ENCODE data around the gene LRRC56. TPM values are rescaled to one million over a fixed set of nuclear protein-coding genes. Genes with fewer than 3 reads are reported as not detected.

The LRRC56 gene
- total and polyA plus RNA-seq, 9 of the 15 experiments (the other 6 are each of a cell fraction or from before 2014, with no cell fraction given) = 0.03 to 4.5 (median 1.0) TPM; not detected in 1

DNA sequence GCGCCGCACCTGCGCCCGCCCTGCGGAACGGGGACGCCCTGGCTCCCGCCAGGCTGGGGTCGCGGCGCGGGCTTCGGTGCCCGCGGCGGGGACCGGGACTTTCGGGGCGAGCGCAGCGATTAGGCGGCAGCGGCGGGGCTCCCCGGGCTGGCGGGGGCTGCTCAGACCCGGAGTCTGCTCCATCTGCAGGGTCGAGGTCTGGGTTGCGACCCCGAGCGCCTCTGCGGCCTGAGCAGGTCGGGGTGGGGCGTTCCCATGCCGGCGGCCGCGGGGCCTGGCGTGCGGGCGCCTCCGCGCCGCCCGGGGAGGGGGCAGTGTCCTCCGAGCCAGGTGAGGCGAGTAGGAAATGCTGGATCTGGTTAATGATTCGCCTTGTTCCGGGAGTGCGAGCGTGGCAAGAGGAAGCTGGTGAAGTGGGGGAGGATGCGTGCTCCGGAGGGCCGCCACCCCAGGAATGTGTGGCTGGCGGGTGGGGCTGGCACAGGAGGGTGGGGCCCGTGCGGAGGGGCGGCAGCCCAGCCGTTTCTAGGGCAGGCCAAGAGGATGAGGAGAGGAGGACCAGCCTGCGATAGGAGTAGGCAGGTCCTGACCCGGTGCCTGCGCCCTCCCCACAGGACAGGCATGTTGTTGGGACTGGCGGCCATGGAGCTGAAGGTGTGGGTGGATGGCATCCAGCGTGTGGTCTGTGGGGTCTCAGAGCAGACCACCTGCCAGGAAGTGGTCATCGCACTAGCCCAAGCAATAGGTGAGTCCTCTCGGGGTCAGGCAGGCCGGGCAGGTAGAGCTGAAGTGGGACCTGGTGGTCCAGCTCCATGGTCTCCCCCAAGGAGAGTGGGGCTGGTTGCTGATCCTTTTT lies 24.0 kb downstream of the LRRC56 start:
- Histone ChIP-seq H3K36me3 (ENCODE audit: control insufficient read depth, insufficient read depth, low read length) (peaks cover 26% of the 10 kb centered on the region; the same call in 2 of the 3 replicates), H3K4me1 (replicated peaks in 1 of 2; ENCODE audit: control insufficient read depth in 2 of 2, insufficient read depth in 2 of 2, low read length in 2 of 2) (peaks cover 22 to 84% of the 10 kb centered on the region in 2 experiments), H3K9me1 (ENCODE audit: control insufficient read depth, insufficient read depth, low read length) (peaks cover 2% of the 10 kb centered on the region), H3K9ac (ENCODE audit: insufficient read depth in 1 of 2, low read depth in 2 of 2, low read length in 2 of 2) (peak overlapping the region; percentile 56 to 93), H3K4me2 (ENCODE audit: insufficient read depth, low read length) (peak overlapping the region; percentile 77), H3K79me2 (ENCODE audit: control insufficient read depth, insufficient read depth, low read length) (peaks cover 28% of the 10 kb centered on the region), H4K20me1 (replicated peaks; ENCODE audit: control insufficient read depth, insufficient read depth, low read length) (0 out of 2 replicates have a peak, but pooled peaks cover 5% of the 10 kb centered on the region), H3K9me3 (replicated peaks; ENCODE audit: control insufficient read depth, insufficient read depth, low read depth, low read length) (no peaks in the 10 kb centered on the region), H3K27ac (ENCODE audit: extremely low read depth, low read depth, low read length) (peak overlapping the region; percentile 61; the same call in 2 of the 3 replicates), H2AFZ (ENCODE audit: low read depth, low read length) (peak overlapping the region; percentile 81; the same call in 1 of the 2 replicates), H3K27me3 (ENCODE audit: control insufficient read depth in 2 of 2, insufficient read depth in 2 of 2, low read length in 2 of 2) (no peaks in the 10 kb centered on the region), H3K4me3 (peak overlapping the region; percentile 95)
- in situ Hi-C loops (cut with MboI) (no loop called here), intact Hi-C loops (cut with micrococcal nuclease) (loop anchor here (10.0 kb wide), 1 partner anchor 233 kb away; the partner anchor contains the start of genes CEND1 and SLC25A22)
- peak in 3 of 4 experiments; percentile 37 to 51 (median 47) for DNase-seq (ENCODE audit: extremely low read depth in 1 of 4, low spot score in 3 of 4)
- ChIA-PET POLR2A (interaction anchor here (0.6 kb wide), 1 partner anchor 88 kb away, joined by 3 read pairs; no protein-coding TSS in a partner anchor), CTCF (ENCODE audit: low intra/inter-chr PET ratio) (no interaction called here)
- 10% methylated on average over 35 of the region's 67 CpGs for WGBS (ENCODE audit: insufficient coverage, low coverage, missing lambda C conversion rate)
- ATAC-seq = peak; percentile 17
- no peak for FAIRE-seq
- BruUV-seq (replicated peaks) = no TSS peak
- TF ChIP-seq ZBTB7A (IDR thresholded peaks at IDR 0.05; ENCODE audit: borderline replicate concordance, control insufficient read depth, low read depth, low read length) (peak; percentile 66; the same call in 1 of the 2 replicates), ZNF311 (CRISPR knock-in tag; IDR thresholded peaks at IDR 0.05) (no peak), ETS2 (tag; IDR thresholded peaks at IDR 0.05; ENCODE audit: borderline replicate concordance, poor library complexity, severe bottlenecking) (no peak), CHD1 (IDR thresholded peaks at IDR 0.05; ENCODE audit: low read length) (peak; percentile 34), KAT2B (IDR thresholded peaks at IDR 0.05; ENCODE audit: low read depth, low read length) (no peak), GABPA (tag; conservative IDR thresholded peaks at IDR 0.05; ENCODE audit: low read depth) (no peak), XRCC5 (IDR thresholded peaks at IDR 0.05; ENCODE audit: low read depth, low read length) (no peak), ARID2 (IDR thresholded peaks at IDR 0.05) (no peak)
- TF ChIP-seq, protein P1, sequence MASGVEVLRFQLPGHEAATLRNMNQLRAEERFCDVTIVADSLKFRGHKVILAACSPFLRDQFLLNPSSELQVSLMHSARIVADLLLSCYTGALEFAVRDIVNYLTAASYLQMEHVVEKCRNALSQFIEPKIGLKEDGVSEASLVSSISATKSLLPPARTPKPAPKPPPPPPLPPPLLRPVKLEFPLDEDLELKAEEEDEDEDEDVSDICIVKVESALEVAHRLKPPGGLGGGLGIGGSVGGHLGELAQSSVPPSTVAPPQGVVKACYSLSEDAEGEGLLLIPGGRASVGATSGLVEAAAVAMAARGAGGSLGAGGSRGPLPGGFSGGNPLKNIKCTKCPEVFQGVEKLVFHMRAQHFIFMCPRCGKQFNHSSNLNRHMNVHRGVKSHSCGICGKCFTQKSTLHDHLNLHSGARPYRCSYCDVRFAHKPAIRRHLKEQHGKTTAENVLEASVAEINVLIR (CRISPR knock-in tag; IDR thresholded peaks at IDR 0.05) = no peak
- TF ChIP-seq, protein P2, sequence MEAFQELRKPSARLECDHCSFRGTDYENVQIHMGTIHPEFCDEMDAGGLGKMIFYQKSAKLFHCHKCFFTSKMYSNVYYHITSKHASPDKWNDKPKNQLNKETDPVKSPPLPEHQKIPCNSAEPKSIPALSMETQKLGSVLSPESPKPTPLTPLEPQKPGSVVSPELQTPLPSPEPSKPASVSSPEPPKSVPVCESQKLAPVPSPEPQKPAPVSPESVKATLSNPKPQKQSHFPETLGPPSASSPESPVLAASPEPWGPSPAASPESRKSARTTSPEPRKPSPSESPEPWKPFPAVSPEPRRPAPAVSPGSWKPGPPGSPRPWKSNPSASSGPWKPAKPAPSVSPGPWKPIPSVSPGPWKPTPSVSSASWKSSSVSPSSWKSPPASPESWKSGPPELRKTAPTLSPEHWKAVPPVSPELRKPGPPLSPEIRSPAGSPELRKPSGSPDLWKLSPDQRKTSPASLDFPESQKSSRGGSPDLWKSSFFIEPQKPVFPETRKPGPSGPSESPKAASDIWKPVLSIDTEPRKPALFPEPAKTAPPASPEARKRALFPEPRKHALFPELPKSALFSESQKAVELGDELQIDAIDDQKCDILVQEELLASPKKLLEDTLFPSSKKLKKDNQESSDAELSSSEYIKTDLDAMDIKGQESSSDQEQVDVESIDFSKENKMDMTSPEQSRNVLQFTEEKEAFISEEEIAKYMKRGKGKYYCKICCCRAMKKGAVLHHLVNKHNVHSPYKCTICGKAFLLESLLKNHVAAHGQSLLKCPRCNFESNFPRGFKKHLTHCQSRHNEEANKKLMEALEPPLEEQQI (IDR thresholded peaks at IDR 0.05) = no peak
- TF ChIP-seq, protein P3, sequence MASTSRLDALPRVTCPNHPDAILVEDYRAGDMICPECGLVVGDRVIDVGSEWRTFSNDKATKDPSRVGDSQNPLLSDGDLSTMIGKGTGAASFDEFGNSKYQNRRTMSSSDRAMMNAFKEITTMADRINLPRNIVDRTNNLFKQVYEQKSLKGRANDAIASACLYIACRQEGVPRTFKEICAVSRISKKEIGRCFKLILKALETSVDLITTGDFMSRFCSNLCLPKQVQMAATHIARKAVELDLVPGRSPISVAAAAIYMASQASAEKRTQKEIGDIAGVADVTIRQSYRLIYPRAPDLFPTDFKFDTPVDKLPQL (IDR thresholded peaks at IDR 0.05; ENCODE audit: extremely low read depth, insufficient read length) = no peak
- TF ChIP-seq, protein P4, sequence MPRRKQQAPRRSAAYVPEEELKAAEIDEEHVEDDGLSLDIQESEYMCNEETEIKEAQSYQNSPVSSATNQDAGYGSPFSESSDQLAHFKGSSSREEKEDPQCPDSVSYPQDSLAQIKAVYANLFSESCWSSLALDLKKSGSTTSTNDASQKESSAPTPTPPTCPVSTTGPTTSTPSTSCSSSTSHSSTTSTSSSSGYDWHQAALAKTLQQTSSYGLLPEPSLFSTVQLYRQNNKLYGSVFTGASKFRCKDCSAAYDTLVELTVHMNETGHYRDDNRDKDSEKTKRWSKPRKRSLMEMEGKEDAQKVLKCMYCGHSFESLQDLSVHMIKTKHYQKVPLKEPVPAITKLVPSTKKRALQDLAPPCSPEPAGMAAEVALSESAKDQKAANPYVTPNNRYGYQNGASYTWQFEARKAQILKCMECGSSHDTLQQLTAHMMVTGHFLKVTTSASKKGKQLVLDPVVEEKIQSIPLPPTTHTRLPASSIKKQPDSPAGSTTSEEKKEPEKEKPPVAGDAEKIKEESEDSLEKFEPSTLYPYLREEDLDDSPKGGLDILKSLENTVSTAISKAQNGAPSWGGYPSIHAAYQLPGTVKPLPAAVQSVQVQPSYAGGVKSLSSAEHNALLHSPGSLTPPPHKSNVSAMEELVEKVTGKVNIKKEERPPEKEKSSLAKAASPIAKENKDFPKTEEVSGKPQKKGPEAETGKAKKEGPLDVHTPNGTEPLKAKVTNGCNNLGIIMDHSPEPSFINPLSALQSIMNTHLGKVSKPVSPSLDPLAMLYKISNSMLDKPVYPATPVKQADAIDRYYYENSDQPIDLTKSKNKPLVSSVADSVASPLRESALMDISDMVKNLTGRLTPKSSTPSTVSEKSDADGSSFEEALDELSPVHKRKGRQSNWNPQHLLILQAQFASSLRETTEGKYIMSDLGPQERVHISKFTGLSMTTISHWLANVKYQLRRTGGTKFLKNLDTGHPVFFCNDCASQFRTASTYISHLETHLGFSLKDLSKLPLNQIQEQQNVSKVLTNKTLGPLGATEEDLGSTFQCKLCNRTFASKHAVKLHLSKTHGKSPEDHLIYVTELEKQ (CRISPR knock-in tag; IDR thresholded peaks at IDR 0.05) = no peak
